Stimulated activated naive CD4-positive, alpha-beta T cell (primary cell): ENCODE measurements around the gene SDR42E2.
A peak's percentile ranks its signal among the peaks of the same experiment; 100 is the strongest.
"Not testable (repeated sequence)": the region's sequence is repeated elsewhere in the genome, so short reads cannot be mapped to it uniquely, and the experiment has no call there.

Experiments
- DNase-seq, 6 experiments: peaks; one replicate each; lab custom pipeline; 2025; lab: John Stamatoyannopoulos, UW

Gene SDR42E2

GRCh38 chr16:22191532-22192260 is 29.4 kb downstream of the SDR42E2 start:
- peak in 4 of 6 experiments; percentile 22 to 61 (median 28) for DNase-seq

GRCh38 chr16:22192261-22193062 is 30.2 kb downstream of the SDR42E2 start:
- DNase-seq: peak; percentile 74 to 83 (median 80)

- no peak for DNase-seq
These were observed 30.7 kb downstream of the SDR42E2 start for GRCh38 chr16:22193063-22193411.

- peak in 3 of 6 experiments; percentile 15 to 43 (median 41) for DNase-seq
These were observed 32.6 kb downstream of the SDR42E2 start for GRCh38 chr16:22194707-22195444.

GRCh38 chr16:22195445-22195694 is 33.1 kb downstream of the SDR42E2 start:
- DNase-seq: no peak

- DNase-seq: peak; percentile 81 to 94 (median 87)
These were observed 33.6 kb downstream of the SDR42E2 start for GRCh38 chr16:22195695-22196558.

GRCh38 chr16:22196559-22197168 is 34.4 kb downstream of the SDR42E2 start:
- not testable (repeated sequence) for DNase-seq

- no peak for DNase-seq
These were observed 36.4 kb downstream of the SDR42E2 start for GRCh38 chr16:22198547-22199293.

- no peak for DNase-seq
These were observed 39.9 kb downstream of the SDR42E2 start for GRCh38 chr16:22202261-22202637.

GRCh38 chr16:22203091-22203490 is 40.8 kb downstream of the SDR42E2 start:
- DNase-seq: no peak

- DNase-seq: no peak
These were observed 41.9 kb downstream of the SDR42E2 start for GRCh38 chr16:22204091-22204655.

- no peak for DNase-seq
These were observed 43.3 kb downstream of the SDR42E2 start for GRCh38 chr16:22205577-22206012.

GRCh38 chr16:22206013-22206841 is 43.9 kb downstream of the SDR42E2 start, which contains the start of gene EEF2K:
TSS of gene EEF2K (plus strand) at chr16:22206278. CDS start at chr16:22225730, 19,452 bp downstream.
- DNase-seq: peak; percentile 57 to 75 (median 68)

- peak; percentile 23 to 52 (median 36) for DNase-seq
These were observed 44.8 kb downstream of the SDR42E2 start for GRCh38 chr16:22206842-22207714.

GRCh38 chr16:22207715-22208360 is 45.5 kb downstream of the SDR42E2 start:
- no peak for DNase-seq

GRCh38 chr16:22210285-22210684 is 48.0 kb downstream of the SDR42E2 start:
- no peak for DNase-seq

- no peak for DNase-seq
These were observed 48.5 kb downstream of the SDR42E2 start for GRCh38 chr16:22210854-22211253.

- no peak for DNase-seq
These were observed 50.9 kb downstream of the SDR42E2 start for GRCh38 chr16:22213236-22213635.
